ENCODE data around the gene C1orf87. TPM values are rescaled to one million over a fixed set of nuclear protein-coding genes. Genes with fewer than 3 reads are reported as not detected.

Gene C1orf87
- total RNA-seq, 4 donors from 2014 or later: not detected

DNA sequence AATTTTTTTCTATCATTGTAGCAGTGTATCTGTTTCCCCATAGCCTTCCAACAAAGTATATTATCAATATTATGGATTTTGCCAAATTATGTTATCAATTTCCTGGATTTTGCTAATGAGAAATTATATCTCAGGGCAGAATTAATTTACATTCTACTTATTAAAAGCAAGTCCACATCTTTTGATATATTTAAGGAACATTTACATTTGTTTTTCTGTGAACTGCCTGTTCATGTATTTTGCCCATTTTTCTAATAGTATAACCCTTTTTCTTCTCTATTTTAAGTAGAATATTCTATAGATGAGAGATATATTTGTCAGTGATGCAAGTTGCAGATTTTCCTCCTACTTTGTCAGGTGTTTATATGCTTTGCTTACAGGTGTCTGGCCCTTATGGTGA is 24.4 kb downstream of the C1orf87 start:
- TF ChIP-seq, protein P1, sequence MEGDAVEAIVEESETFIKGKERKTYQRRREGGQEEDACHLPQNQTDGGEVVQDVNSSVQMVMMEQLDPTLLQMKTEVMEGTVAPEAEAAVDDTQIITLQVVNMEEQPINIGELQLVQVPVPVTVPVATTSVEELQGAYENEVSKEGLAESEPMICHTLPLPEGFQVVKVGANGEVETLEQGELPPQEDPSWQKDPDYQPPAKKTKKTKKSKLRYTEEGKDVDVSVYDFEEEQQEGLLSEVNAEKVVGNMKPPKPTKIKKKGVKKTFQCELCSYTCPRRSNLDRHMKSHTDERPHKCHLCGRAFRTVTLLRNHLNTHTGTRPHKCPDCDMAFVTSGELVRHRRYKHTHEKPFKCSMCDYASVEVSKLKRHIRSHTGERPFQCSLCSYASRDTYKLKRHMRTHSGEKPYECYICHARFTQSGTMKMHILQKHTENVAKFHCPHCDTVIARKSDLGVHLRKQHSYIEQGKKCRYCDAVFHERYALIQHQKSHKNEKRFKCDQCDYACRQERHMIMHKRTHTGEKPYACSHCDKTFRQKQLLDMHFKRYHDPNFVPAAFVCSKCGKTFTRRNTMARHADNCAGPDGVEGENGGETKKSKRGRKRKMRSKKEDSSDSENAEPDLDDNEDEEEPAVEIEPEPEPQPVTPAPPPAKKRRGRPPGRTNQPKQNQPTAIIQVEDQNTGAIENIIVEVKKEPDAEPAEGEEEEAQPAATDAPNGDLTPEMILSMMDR (IDR thresholded peaks at IDR 0.05): no peak
- DNase-seq (ENCODE audit: low spot score) (no peak), ATAC-seq (ENCODE audit: low FRiP score) (no peak)

- TF ChIP-seq, protein P1 (IDR thresholded peaks at IDR 0.05): no peak
- ATAC-seq (ENCODE audit: low FRiP score): no peak
- no peak for DNase-seq (ENCODE audit: low spot score)
These were observed 28.7 kb downstream of the C1orf87 start for GRCh38 chr1:60044881-60045280.

GRCh38 chr1:60041783-60042182 is 31.8 kb downstream of the C1orf87 start:
- TF ChIP-seq, protein P1 (IDR thresholded peaks at IDR 0.05): no peak
- no peak for ATAC-seq (ENCODE audit: low FRiP score)
- no peak for DNase-seq (ENCODE audit: low spot score)

DNA sequence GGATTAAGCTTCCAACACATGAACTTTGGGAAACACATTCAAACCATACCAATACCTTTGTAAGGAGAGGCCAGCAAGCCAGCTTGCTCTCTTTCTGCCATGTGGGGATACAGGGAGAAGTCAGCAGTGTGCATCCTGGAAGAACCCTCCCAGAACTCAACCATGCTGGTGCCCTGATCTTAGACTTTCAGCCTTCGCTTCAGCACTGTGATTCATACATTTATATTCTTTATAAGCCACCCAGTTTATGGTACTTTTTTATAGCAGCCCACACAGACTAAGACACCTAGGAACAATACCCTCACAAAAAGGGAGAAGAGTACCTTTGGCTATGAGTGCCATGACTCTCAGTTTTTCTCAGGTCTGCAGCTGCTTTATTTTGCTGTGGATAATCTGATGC is 35.9 kb downstream of the C1orf87 start:
- ATAC-seq (ENCODE audit: low FRiP score) (no peak), DNase-seq (ENCODE audit: low spot score) (no peak)
- TF ChIP-seq, protein P1 (IDR thresholded peaks at IDR 0.05): no peak

- ATAC-seq (ENCODE audit: low FRiP score) (no peak), DNase-seq (ENCODE audit: low spot score) (no peak)
- TF ChIP-seq, protein P1 (IDR thresholded peaks at IDR 0.05): no peak
These were observed 36.6 kb downstream of the C1orf87 start for GRCh38 chr1:60036856-60037460.

DNA sequence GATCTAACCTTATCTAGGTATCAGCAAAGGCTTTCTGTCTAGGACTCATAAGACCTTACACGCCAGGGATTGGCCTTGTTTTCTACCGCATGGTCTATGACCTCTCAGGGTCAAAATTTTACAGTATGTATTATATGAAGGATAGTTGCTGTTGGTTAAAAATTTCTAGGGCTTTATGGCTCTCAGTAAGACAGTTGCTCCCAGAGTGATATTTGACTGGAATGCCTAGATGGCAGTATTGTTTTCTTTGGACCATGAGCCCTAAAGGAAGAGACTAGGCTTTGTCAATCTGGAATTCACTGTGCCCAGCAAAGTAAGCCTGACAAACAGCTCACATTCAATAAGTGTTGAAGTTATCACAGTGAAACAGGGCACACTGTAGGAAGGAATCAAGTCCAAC is 37.6 kb downstream of the C1orf87 start:
- ATAC-seq (ENCODE audit: low FRiP score) (no peak), DNase-seq (ENCODE audit: low spot score) (no peak)
- TF ChIP-seq, protein P1 (IDR thresholded peaks at IDR 0.05): no peak

- ATAC-seq (ENCODE audit: low FRiP score) (no peak), DNase-seq (ENCODE audit: low spot score) (no peak)
- TF ChIP-seq, protein P1 (IDR thresholded peaks at IDR 0.05): no peak
These were observed 38.6 kb downstream of the C1orf87 start for GRCh38 chr1:60034999-60035398.
